Posterior vena cava (tissue), 2 donors: Measurements from ENCODE around the gene ABRACL. TPM values are rescaled to one million over a fixed set of nuclear protein-coding genes. Genes with fewer than 3 reads are reported as not detected.
"Not testable (repeated sequence)": the region's sequence is repeated elsewhere in the genome, so short reads cannot be mapped to it uniquely, and the experiment has no call there.

Experiments
- DNase-seq: peaks from one replicate; pipeline ENCODE4 v3.0.0-alpha.2; 2020; ENCODE audit warnings: low spot score
- intact Hi-C, 2 donors: fragments of 100-400 bp; cut with DNase I; formaldehyde crosslinking; loops; one replicate each; pipeline versions ENCODE4 v1.14.1 to v1.14.2; 2022 to 2023
- long read RNA-seq, 2 donors: library from polyadenylated mRNA; unstranded; transcript quantifications; one replicate each; pipeline ENCODE4 v2.0.0, GENCODE V29; 2020 to 2021
- total RNA-seq, 2 donors: library from RNA; stranded (reverse); fragmentation: NEBNext Ultra II Directional; extraction: Animal tissue kit (Norgen Biotek cat#: 25700); gene quantifications; one replicate each; pipeline ENCODE4 v1.2.1, GENCODE V29; 2021
- donor health status: DM: yes; HTN: yes; CAD: no.
- donor health status: DM: yes; HTN: yes; CAD: no.

The ABRACL gene, protein sequence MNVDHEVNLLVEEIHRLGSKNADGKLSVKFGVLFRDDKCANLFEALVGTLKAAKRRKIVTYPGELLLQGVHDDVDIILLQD
- total RNA-seq, result 10 to 100 TPM; 15.0 to 16.2 TPM
- long read RNA-seq, donor 1, partial matches to known transcripts, result 0 of 1 reads
- long read RNA-seq, donor 1, other reads (novel, unspliced or antisense), result 1 of 1 reads
- long read RNA-seq, donor 2, transcript ABRACL-201 (3 exons, 845 nt), result major isoform, 6 of 6 reads
- long read RNA-seq, donor 2, partial matches to known transcripts, result 0 of 6 reads
- long read RNA-seq, donor 2, other reads (novel, unspliced or antisense), result 0 of 6 reads

DNA sequence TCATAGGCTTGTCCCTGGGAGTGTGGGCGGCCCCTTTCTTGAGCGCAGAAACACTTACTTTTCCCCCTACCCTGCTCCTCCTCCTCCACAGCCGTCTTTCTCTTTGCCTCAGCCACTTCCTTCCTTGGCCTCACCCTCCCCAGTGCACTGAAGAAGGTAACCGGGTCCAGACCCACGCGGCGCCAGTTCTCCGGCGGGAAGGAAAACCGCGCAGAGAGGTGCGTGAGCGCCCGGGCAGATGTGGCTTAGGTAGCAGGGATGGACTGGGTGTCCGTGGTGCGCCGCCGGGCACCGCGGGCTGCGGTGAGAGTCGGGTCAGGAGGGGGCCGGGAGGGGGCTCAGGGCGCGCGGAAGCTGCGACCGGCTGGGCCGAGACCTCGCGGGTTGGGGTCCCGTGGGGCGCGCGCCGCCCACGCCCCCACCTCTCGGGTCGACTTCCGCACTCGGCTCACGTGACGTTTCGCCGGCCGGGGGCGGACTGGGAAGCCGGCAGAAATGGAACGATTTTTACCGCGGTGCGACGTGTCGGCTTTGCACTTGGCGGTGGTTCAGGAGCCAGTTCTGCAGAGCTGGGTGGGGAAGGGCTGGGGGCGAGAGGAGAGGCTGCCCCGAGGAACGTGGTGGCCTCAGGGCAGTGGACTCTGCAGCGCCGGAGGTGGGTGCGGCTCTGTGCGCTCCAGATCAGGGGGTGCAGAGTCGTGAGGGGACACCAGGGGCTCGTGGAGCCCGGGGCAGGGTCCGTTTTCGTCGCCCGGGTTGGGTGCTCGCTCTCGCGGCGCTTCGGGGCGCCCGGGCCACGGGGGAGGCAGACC, at the start of gene ABRACL:
Gene ABRACL (plus strand): TSS at position 88 of the 812 bp plus-strand sequence. CDS start 5,416 bp downstream, outside the sequence.
- DNase-seq, result peak; percentile 87
- intact Hi-C loops, result no loop called here

DNA sequence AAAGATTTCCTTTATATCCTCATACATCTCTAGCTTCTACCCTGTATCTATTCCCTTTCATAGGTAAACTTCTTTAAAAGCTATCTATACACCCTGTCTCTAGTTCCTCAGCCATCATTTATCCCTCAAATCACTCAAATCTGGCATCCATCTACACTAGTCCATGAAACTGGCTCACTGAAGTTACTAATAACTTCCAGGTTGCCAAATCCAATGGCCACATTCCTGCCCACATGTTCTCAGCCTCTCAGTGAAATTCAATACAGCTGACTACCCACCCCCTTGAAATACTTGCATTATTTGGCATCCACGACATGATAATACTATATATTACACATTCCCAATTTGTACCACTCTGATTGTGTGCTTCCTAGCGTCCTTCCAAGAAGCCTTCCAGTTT, 49.2 kb upstream of the ABRACL start:
- intact Hi-C loops, result no loop called here
- DNase-seq, result no peak

DNA sequence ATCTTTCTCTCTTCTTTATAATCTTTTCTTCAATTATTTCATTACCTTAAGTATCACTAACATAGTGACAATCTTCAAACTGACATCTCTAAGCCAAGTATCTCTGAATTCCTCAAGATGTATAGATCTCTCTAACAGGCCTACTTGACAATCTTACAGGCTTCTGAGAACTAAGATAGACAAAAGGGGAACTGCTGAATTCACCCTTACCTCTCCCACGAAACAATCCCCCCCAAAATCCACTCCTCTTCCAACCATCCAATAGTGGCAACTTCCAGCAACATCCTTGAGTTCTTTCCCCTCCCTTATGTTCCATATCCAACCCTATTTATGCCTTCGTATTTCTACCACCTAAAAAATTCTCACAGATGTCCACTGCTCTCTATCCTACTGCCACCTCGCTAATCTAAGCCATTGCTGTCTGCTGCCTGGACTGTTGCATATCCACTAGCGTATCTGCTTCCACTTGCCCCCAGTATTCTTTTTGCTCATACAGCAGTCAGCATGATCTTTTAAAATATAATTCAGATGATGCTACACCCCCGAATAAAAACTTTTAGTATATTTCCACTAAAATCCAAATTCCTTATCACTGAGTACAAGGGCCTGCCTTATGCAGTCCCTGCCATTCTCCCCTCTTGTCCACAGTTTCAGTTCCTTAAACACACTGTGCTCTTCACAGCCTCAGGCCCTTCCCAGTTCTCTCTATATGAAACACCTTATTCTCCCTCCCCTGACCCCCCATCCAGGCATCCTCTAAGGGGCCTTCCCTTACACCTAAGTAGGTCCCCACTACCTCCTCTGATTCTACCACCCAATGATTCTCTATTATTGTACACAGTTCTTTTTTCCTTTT, 48.5 kb upstream of the ABRACL start:
- no peak for DNase-seq
- intact Hi-C loops, result no loop called here

DNA sequence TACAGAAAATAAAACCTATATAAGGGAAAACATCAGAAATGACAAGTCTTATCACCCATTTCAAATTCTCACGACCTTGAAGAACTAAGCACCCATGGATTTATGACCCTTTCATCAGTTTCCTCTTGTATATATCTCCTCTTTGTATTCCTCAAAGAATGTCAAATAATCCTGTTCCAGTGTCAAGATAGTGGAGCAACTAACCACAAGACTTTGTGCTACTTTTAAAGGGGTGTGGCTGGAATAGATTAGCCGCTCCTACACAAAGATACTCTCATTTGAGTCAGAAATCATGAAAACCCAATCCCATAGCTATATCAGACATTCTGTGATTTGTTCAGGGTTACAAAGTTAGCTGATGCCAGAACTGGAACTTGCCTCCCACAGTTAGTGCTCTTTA, 47.1 kb upstream of the ABRACL start:
- no peak for DNase-seq
- intact Hi-C loops, result no loop called here

DNA sequence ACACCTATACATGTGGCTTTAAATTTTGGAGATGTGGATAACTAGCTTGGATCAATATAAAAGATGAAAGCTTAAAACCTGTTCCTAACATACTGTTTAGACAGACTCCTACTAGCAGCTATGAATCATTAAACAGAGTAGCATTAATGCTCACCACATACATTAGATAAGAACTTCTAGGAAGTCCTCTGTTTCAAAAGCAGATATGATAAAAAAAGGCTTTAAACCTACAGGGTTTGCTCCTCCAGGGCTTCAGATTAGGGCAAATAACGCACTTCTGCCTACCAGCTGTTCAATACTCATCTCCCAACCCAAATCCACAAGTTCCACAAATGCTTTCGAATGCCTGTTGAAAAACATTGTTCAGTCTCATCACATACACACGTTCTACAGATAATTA, 42.0 kb upstream of the ABRACL start:
- DNase-seq, result no peak
- intact Hi-C loops, result loop anchor here in 1 of 2 donors (5.0 kb wide), 1 partner anchor 169 kb away; no protein-coding TSS in a partner anchor

DNA sequence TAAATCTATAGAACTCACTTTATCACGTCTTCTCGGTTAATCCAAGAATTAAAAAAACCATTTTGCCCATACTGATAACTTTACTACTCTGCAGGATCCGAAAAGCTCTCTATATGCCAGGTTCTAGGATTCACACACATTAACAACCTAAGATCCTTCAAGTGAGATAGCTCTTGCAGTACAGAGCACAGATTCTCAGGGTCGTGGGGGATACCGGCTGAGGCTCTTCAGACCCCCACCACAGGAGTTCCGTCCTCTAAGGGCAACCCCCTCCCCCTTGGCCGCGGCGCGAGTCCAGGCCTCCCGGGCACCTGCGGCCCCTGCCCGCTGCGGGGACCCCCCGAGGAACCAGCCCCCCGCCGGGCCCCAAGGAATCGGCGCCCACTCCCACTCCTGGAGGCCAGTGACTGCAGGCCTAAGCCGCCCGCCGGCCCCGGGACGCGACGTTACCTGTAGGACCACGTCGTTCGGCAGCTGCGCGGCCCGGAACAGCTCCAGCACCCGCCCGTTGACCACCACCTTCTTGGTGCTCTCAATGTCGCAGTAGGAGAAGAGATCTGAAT, 41.4 kb upstream of the ABRACL start:
- DNase-seq, result no peak
- intact Hi-C loops, result loop anchor here in 1 of 2 donors (5.0 kb wide), 1 partner anchor 170 kb away; no protein-coding TSS in a partner anchor

DNA sequence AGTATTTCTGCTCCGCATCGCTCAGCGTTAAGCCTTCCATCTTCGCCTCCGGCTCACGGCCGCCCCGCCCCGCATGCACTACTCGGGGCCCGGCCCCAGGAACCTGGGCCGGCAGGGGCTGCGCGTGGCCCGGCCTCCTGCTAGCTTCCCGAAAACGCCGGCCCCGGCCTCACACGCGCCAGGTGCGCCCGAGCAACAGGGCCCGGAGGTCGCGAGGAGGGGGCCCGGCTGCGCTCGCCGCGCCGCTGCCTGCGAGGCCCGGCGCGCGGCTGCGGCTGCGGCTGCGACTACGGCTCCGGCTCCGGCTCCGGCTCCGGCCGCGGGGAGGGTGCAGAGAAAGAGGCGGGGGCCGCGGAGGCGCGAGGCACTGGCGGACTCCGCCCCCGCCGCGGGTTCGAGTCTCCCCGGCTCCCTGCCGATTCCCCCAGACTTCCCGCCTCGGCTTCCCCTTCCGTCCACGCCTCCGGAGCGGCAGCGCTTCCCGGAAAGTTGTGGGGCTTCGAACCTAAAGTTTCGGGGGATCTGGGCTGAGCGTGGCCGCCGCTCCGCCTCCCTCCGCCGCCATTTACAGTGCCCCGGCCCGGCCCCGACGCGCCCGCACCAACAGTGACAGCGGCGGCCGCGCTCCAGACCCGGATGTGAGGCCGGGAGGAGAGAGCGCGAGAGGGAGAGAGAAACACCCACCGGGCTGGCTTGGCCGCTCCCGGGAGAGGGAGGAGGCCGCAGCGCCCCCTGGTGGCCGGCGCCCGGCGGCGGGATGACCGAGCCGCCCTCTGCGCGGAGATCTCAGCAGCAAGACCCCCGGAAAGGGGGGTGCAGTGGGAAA, 40.7 kb upstream of the ABRACL start, which contains the start of gene REPS1:
Gene REPS1 (minus strand): TSS at position 611 of the 826 bp plus-strand sequence. CDS start 571 bp downstream, at position 40.
- intact Hi-C loops, result loop anchor here in 1 of 2 donors (5.0 kb wide), 1 partner anchor 171 kb away; no protein-coding TSS in a partner anchor
- DNase-seq, result peak; percentile 97

DNA sequence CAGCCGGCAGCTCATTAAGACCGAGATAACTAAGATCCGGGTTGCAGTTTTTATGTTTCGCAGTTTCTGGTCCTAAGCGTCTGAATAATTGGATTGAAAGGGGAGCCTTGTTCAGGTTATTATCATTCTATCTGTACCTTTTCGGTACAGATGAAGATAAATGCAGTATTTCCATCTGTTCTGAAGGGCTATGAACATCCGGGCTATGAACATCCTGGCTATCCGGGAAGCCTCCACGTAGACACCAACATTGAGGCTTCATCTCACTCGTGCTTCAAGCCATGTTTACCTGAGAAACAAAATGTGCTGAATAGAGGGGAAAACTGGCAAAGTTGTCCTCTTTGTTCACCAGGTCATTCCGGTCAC, 40.1 kb upstream of the ABRACL start:
- DNase-seq, result no peak
- intact Hi-C loops, result loop anchor here in 1 of 2 donors (5.0 kb wide), 1 partner anchor 171 kb away; no protein-coding TSS in a partner anchor

DNA sequence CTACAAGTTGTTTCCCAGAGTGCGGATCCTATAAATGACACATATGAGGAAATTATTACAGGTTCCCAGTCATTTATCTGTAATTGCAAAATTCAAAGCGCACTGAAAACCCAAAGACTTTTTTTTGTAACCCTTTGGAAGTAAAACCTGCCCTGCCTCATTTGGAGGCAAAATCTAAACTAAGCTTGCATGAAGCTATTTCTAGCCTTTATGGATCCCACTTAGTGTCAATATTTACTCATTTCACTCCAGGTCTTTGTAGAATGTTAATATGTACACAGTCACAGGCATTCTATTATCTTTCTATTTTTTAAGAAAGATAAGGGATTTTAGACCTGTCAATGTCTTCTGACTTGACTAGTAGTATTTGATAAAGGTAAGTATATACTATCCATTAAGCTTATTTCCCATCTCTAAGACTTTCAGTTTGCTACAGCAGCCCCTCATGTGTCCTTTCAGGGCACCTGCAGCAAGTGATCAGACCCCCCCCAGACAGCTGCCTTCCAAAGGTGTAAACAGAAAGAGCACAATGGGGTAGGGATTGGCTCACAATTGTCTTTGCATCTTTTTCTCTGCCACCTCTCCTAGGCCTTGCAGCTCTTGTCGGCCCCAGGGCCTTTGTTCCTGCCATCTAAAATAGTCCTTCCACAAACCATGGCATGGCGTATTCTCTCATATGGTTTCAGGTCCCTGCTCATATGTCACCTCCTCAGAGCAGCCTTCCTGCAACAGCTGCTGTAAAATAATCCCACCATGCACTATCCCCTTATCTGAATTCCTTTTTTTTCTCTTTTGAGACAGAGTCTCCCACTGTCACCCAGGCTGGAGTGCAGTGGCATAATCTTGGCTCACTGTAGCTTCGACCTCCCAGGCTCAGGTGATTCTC, 39.2 kb upstream of the ABRACL start:
- no peak for DNase-seq
- intact Hi-C loops, result loop anchor here in 1 of 2 donors (5.0 kb wide), 1 partner anchor 172 kb away; no protein-coding TSS in a partner anchor

DNA sequence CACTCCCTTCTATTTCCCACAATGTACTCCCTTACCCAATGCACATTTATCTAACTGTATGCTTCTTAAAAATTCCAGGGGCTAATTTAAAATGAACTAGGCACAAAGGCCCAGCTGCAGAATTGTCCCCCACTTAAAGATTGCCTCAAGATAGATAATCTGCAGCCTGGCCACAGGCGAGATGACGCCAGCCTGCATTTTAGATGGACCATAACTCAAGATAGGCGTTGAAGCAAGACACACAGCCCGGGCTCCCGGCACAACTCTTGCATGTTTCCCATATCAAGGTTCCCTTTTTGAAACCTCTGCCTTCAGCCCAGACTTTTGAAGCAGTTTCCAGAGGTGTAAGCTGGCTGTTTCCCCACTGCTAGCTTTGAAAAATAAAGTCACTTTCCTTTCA, 37.3 kb upstream of the ABRACL start:
- intact Hi-C loops, result no loop called here
- DNase-seq, result no peak

DNA sequence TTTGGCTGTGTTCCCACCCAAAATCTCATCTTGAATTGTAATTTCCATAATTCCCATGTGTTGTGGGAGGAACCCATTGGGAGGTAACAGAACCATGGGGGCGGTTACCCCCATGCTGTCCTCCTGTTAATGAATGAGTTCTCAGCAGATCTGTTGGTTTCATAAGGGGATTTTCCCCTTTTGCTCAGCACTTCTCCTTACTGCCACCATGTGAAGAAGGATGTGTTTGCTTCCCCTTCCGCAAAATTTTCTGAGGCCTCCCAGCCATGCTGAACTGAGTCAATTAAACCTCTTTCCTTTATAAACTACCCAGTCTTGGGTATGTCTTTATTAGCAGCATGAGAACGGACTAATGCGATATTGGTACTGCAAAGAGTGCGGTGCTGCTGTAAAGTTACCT, 35.6 kb upstream of the ABRACL start:
- intact Hi-C loops, DNase-seq: not testable (repeated sequence)

DNA sequence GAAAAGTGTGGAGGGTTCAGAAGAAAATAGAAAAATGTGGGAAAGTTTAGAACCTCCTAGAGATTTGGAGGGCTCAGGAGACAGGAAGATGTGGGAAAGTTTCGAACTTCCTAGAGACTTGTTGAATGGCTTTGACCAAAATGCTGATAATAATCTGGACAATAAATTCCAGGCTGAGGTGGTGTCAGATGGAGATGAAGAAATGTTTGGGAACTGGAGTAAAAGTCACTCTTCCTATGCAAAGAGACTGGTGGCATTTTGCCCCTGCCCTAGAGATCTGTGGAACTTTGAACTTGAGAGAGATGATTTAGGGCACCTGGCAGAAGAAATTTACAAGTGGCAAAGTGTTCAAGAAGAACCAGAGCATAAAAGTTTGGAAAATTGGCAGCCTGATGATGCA, 35.1 kb upstream of the ABRACL start:
- intact Hi-C loops, DNase-seq: not testable (repeated sequence)

DNA sequence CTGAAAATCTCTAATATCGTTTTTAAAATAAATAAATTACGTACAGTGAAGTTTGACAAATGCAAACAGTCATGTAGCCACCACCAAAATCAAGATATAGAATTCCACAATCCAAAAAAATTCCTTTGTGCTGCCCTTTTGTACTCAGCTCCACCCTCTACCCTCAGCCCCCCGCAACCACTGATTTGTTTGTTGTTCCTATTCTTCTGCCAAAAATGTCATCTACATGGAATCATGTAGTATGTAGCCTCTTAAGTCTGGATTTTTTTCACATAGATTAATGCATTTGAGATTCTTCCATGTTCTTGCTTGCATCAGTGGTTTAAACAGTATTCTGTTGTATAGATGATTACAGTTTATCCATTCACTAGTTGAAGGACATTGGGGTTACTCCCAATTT, 32.0 kb upstream of the ABRACL start:
- no peak for DNase-seq
- intact Hi-C loops, result no loop called here

DNA sequence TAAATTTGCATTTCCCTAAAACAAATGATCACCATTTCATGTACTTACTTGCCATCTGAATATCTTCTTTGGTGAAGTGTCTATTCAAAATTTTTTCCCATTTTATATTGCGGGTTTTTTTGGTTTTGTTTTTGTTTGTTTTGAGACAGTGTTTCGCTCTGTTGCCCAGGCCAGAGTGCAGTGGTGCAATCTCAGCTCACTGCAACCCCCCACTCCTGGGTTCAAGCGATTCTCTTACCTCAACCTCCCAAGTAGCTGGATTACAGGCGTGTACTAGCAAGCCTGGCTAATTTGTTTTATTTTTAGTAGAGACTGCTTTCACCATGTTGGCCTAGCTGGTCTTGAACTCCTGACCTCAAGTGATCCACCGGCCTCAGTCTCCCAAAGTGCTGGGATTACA, 31.4 kb upstream of the ABRACL start:
- no peak for DNase-seq
- intact Hi-C loops, result no loop called here

DNA sequence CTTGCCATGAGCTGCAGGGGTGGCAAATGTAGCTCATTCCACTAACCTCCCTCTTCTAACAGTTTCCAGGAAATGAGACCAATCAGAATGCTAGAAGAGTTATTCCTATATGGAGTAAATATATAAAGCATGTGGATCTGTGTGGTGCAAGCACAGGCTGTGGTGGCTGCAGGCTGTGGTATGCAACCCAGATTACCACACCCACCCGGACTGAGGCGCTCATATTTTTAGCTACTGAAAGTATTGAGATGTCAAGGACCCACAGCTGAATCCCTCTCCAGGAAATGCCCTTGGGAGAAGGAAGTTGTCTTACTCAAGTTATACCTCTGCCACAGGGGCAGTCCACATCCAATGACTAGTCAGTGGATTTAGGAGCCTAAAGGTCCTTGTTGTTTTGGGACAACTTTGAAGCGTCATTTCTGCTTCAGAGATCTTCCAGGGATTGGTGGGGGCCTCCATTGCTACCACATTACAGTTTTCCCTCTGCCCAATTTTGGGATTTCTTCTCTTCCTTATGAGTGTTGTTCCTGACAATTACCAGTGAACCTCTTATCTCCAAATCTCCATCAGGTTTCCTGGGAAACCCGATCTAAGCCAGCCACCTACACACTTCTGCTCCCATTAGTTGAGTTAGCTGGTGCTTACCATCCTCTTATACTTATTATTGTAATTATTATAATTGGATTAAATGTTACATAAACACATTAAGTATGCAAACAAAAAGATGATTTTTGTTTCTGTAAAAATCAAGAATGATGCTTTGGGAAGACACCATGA, 28.4 kb upstream of the ABRACL start:
- no peak for DNase-seq
- intact Hi-C loops, result no loop called here

DNA sequence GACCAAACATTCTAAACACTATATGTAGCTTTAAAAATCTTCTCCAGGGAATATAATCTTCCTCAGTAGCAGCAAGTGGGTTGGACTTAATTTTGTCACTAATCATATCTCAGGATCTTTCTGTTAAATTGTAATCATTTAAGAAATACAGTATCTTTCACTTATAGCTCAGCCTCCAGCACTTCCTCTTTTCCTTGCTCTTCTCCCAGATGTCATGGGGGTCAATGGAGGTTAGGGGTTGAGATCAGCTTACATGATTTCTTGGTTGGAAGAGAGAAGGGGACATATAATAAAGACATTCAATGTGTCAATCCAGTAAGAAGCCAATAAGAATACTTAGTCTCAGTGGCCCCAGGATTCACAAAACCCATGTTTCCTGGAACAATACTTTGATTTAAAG, 24.8 kb upstream of the ABRACL start:
- no peak for DNase-seq
- intact Hi-C loops, result no loop called here

DNA sequence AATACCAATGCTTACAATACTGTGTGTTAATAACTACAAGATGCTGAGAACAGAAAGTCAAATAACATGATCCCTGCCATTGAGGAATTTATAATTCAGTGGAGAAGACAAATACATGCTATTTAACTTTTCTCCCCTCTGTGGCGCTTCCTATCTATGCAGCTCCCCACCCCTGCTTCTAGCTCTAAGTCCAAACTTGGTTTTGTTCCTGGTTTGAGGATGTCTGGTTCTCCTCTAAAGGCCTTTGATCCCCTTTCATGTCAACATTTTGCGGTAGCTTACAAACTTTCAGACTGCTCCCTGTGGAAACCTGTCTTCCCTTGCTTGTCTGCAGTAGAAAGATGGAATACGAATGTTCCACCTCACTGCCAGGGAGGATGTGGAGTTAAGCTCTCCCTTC, 22.1 kb upstream of the ABRACL start:
- DNase-seq, result no peak
- intact Hi-C loops, result no loop called here
